Hippocampal formation (tissue), 2 donors: Measurements from ENCODE around the gene OR1C1.
"Not testable (repeated sequence)": the region's sequence is repeated elsewhere in the genome, so short reads cannot be mapped to it uniquely, and the experiment has no call there.

Experiments
- DNase-seq, 2 donors: peaks; one replicate each; lab custom pipeline; 2025; lab: John Stamatoyannopoulos, UW

OR1C1 gene

GRCh38 chr1:247760456-247760855 lies at the start of gene OR1C1:
TSS of gene OR1C1 (minus strand) at chr1:247760556. CDS start at chr1:247758406, 2,150 bp downstream.
- DNase-seq: no peak

GRCh38 chr1:247797518-247797917 lies 37.2 kb upstream of the OR1C1 start:
- DNase-seq: no peak

GRCh38 chr1:247769603-247770002 lies 9.2 kb upstream of the OR1C1 start:
- DNase-seq: no peak

- not testable (repeated sequence) for DNase-seq
Observed at GRCh38 chr1:247754311-247754710, 6.0 kb downstream of the OR1C1 start.

- DNase-seq: no peak
Observed at GRCh38 chr1:247749870-247750269, 10.5 kb downstream of the OR1C1 start.

- DNase-seq: no peak
Observed at GRCh38 chr1:247748041-247748440, 12.3 kb downstream of the OR1C1 start, which contains the start of gene OR14A2. TSS of gene OR14A2 (minus strand) at chr1:247748141.

GRCh38 chr1:247747616-247748015 lies 12.7 kb downstream of the OR1C1 start:
- DNase-seq: no peak

GRCh38 chr1:247746391-247746935 lies 13.9 kb downstream of the OR1C1 start:
- DNase-seq: no peak

GRCh38 chr1:247742215-247742760 lies 18.1 kb downstream of the OR1C1 start:
- not testable (repeated sequence) for DNase-seq

- no peak for DNase-seq
Observed at GRCh38 chr1:247741756-247742155, 18.6 kb downstream of the OR1C1 start.

GRCh38 chr1:247740721-247741120 lies 19.6 kb downstream of the OR1C1 start:
- no peak for DNase-seq

GRCh38 chr1:247738315-247738714 lies 22.0 kb downstream of the OR1C1 start, which contains the start of gene OR14K1:
TSS of gene OR14K1 (plus strand) at chr1:247738615. CDS start at chr1:247738615, 0 bp downstream.
- no peak for DNase-seq

GRCh38 chr1:247721222-247721621 lies 39.1 kb downstream of the OR1C1 start:
- no peak for DNase-seq

GRCh38 chr1:247716546-247716945 lies 43.8 kb downstream of the OR1C1 start, which contains the start of gene OR6F1:
TSS of gene OR6F1 (minus strand) at chr1:247716646. CDS start at chr1:247712755, 3,891 bp downstream.
- DNase-seq: no peak

GRCh38 chr1:247713753-247714152 lies 46.6 kb downstream of the OR1C1 start:
- DNase-seq: no peak

GRCh38 chr1:247710681-247711080 lies 49.7 kb downstream of the OR1C1 start:
- DNase-seq: not testable (repeated sequence)
